Activated T-helper 17 cell treated with anti-CD3 and anti-CD28 coated beads, Interleukin-2, amount 50 U/mL, for 72 hours (primary cell): ENCODE measurements around the gene MOK. TPM values are rescaled to one million over a fixed set of nuclear protein-coding genes. Genes with fewer than 3 reads are reported as not detected.
"Not testable (repeated sequence)": the region's sequence is repeated elsewhere in the genome, so short reads cannot be mapped to it uniquely, and the experiment has no call there.

ENCODE experiments used
- ATAC-seq: fragments of 150-1000 bp; cut with Tn5 transposase; replicated peaks from 2 replicates; pipeline ENCODE4 v1.10.0; 2021; ENCODE audit warnings: mild to moderate bottlenecking, moderate library complexity
- H3K27ac Mint-ChIP-seq: one replicate; pipeline ENCODE4 v1.8.0; 2022; ENCODE audit warnings: mixed read lengths
- H3K27me3 Mint-ChIP-seq: one replicate; pipeline ENCODE4 v1.8.0; 2022; ENCODE audit warnings: mixed read lengths
- H3K36me3 Mint-ChIP-seq: one replicate; pipeline ENCODE4 v1.8.0; 2022; ENCODE audit warnings: low read depth, mild to moderate bottlenecking, mixed read lengths
- H3K4me1 Mint-ChIP-seq: one replicate; pipeline ENCODE4 v1.8.0; 2022; ENCODE audit warnings: mixed read lengths
- H3K4me3 Mint-ChIP-seq: one replicate; pipeline ENCODE4 v1.8.0; 2022; ENCODE audit warnings: mild to moderate bottlenecking, mixed read lengths
- H3K9me3 Mint-ChIP-seq: one replicate; pipeline ENCODE4 v1.8.0; 2022; ENCODE audit warnings: mixed read lengths
- total RNA-seq, 2 donors: library from RNA; stranded (reverse); gene quantifications; one replicate each; pipeline ENCODE4 v1.2.3, GENCODE V29; 2022

The MOK gene
- total RNA-seq, 2 donors from 2014 or later, result 2.3 to 5.5 TPM

- no peak overlapping the region for H3K4me3 Mint-ChIP-seq
- peaks cover 50% of the 10 kb centered on the region for H3K36me3 Mint-ChIP-seq
- H3K27me3 Mint-ChIP-seq, result no peaks in the 10 kb centered on the region
- peak overlapping the region; percentile 32 for H3K27ac Mint-ChIP-seq
- H3K4me1 Mint-ChIP-seq, result no peaks in the 10 kb centered on the region
- ATAC-seq, result no peak
- no peaks in the 10 kb centered on the region for H3K9me3 Mint-ChIP-seq
Measured at GRCh38 chr14:102333795-102334705, 29.1 kb upstream of the MOK start.

- Mint-ChIP-seq H3K4me3 (no peak overlapping the region), H3K4me1 (no peaks in the 10 kb centered on the region), H3K36me3 (peaks cover 45% of the 10 kb centered on the region), H3K27me3 (no peaks in the 10 kb centered on the region), H3K9me3 (no peaks in the 10 kb centered on the region), H3K27ac (peak overlapping the region; percentile 32)
- ATAC-seq, result no peak
Measured at GRCh38 chr14:102333390-102333789, 28.4 kb upstream of the MOK start.

GRCh38 chr14:102330806-102331205, 25.8 kb upstream of the MOK start:
- Mint-ChIP-seq H3K27ac (no peak overlapping the region), H3K36me3 (peaks cover 25% of the 10 kb centered on the region), H3K27me3 (no peaks in the 10 kb centered on the region), H3K4me1 (no peaks in the 10 kb centered on the region), H3K4me3 (no peak overlapping the region), H3K9me3 (no peaks in the 10 kb centered on the region)
- ATAC-seq, result no peak

GRCh38 chr14:102329381-102329780, 24.4 kb upstream of the MOK start:
- H3K36me3 Mint-ChIP-seq, result peaks cover 17% of the 10 kb centered on the region
- not testable (repeated sequence) for H3K27ac Mint-ChIP-seq, H3K9me3 Mint-ChIP-seq, H3K4me1 Mint-ChIP-seq, ATAC-seq, H3K4me3 Mint-ChIP-seq, H3K27me3 Mint-ChIP-seq

- H3K27ac Mint-ChIP-seq, result no peak overlapping the region
- H3K27me3 Mint-ChIP-seq, result no peaks in the 10 kb centered on the region
- H3K4me3 Mint-ChIP-seq, result no peak overlapping the region
- no peak for ATAC-seq
- no peaks in the 10 kb centered on the region for H3K9me3 Mint-ChIP-seq
- peaks cover 6% of the 10 kb centered on the region for H3K36me3 Mint-ChIP-seq
- H3K4me1 Mint-ChIP-seq, result no peaks in the 10 kb centered on the region
Measured at GRCh38 chr14:102326583-102326982, 21.6 kb upstream of the MOK start.

- Mint-ChIP-seq H3K27ac (no peak overlapping the region), H3K27me3 (no peaks in the 10 kb centered on the region), H3K4me1 (no peaks in the 10 kb centered on the region), H3K4me3 (no peak overlapping the region), H3K36me3 (peaks cover 6% of the 10 kb centered on the region), H3K9me3 (no peaks in the 10 kb centered on the region)
- no peak for ATAC-seq
Measured at GRCh38 chr14:102325791-102326345, 20.9 kb upstream of the MOK start.

GRCh38 chr14:102323102-102323501, 18.1 kb upstream of the MOK start:
- no peak for ATAC-seq
- Mint-ChIP-seq H3K27ac (no peak overlapping the region), H3K36me3 (peaks cover 6% of the 10 kb centered on the region)

GRCh38 chr14:102321456-102322422, 16.8 kb upstream of the MOK start:
- Mint-ChIP-seq H3K4me1 (peaks cover 18% of the 10 kb centered on the region), H3K9me3 (no peaks in the 10 kb centered on the region), H3K36me3 (peaks cover 20% of the 10 kb centered on the region), H3K27ac (no peak overlapping the region), H3K27me3 (no peaks in the 10 kb centered on the region), H3K4me3 (no peak overlapping the region)
- ATAC-seq, result no peak

More at GRCh38 chr14:102323102-102323501, 18.1 kb upstream of the MOK start:
- H3K4me3 Mint-ChIP-seq, result no peak overlapping the region
- H3K27me3 Mint-ChIP-seq, result no peaks in the 10 kb centered on the region
- H3K9me3 Mint-ChIP-seq, result no peaks in the 10 kb centered on the region
- peaks cover 6% of the 10 kb centered on the region for H3K4me1 Mint-ChIP-seq

GRCh38 chr14:102320671-102321455, 15.9 kb upstream of the MOK start:
- Mint-ChIP-seq H3K27ac (peak overlapping the region; percentile 100), H3K4me3 (peak overlapping the region; percentile 99), H3K36me3 (peaks cover 17% of the 10 kb centered on the region), H3K4me1 (peaks cover 21% of the 10 kb centered on the region), H3K27me3 (no peaks in the 10 kb centered on the region), H3K9me3 (no peaks in the 10 kb centered on the region)
- ATAC-seq, result no peak

GRCh38 chr14:102320033-102320660, 15.2 kb upstream of the MOK start:
- peaks cover 21% of the 10 kb centered on the region for H3K4me1 Mint-ChIP-seq
- peak; percentile 16 for ATAC-seq
- H3K9me3 Mint-ChIP-seq, result no peaks in the 10 kb centered on the region
- peak overlapping the region; percentile 100 for H3K27ac Mint-ChIP-seq
- H3K27me3 Mint-ChIP-seq, result no peaks in the 10 kb centered on the region
- H3K36me3 Mint-ChIP-seq, result peaks cover 17% of the 10 kb centered on the region
- peak overlapping the region; percentile 99 for H3K4me3 Mint-ChIP-seq

GRCh38 chr14:102319351-102320032, 14.5 kb upstream of the MOK start, which contains the start of gene ZNF839:
Gene ZNF839 (plus strand): TSS chr14:102319746. CDS start chr14:102319766, 20 bp downstream.
- H3K4me3 Mint-ChIP-seq, result peak within 1 kb of the TSS; percentile 99
- H3K27me3 Mint-ChIP-seq, result no peaks in the 10 kb centered on the region
- H3K27ac Mint-ChIP-seq, result peak within 1 kb of the TSS; percentile 100
- no peaks in the 10 kb centered on the region for H3K9me3 Mint-ChIP-seq
- peaks cover 17% of the 10 kb centered on the region for H3K36me3 Mint-ChIP-seq
- H3K4me1 Mint-ChIP-seq, result peaks cover 23% of the 10 kb centered on the region
- peak; percentile 77 for ATAC-seq

- peak overlapping the region; percentile 99 for H3K4me3 Mint-ChIP-seq
- peak; percentile 1 for ATAC-seq
- peak overlapping the region; percentile 100 for H3K27ac Mint-ChIP-seq
- H3K9me3 Mint-ChIP-seq, result no peaks in the 10 kb centered on the region
- H3K27me3 Mint-ChIP-seq, result no peaks in the 10 kb centered on the region
- peaks cover 17% of the 10 kb centered on the region for H3K36me3 Mint-ChIP-seq
- H3K4me1 Mint-ChIP-seq, result peaks cover 25% of the 10 kb centered on the region
Measured at GRCh38 chr14:102318781-102319276, 13.9 kb upstream of the MOK start.
